ENCODE data around the gene GPRIN3. TPM values are rescaled to one million over a fixed set of nuclear protein-coding genes. Genes with fewer than 3 reads are reported as not detected.

The GPRIN3 gene
- total and polyA plus RNA-seq, 2 donors (not counting 1 experiment from before 2014, with no cell fraction given): 0.22 to 1.5 TPM

DNA sequence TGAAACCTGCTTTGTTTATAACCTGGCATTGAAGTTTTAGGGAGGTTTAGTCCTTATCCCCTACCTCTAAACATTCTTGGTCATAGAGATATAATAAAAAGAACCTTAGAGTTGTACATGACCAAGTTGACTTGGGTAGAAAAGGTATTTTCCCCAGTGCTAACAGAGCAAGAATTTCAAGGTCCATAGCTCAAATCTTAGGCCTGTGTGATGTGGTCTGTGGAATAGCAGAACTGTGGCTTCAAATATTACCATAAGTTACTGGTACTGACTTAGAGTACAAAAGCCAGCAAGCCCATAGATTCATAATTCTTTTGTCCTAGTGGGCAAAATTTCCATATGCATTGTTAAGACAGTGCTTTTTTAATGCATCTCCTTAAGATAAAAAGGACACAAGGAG lies 91.2 kb downstream of the GPRIN3 start:
- no peak overlapping the region for H3K4me3 ChIP-seq (ENCODE audit: control extremely low read depth in 1 of 5, extremely low read depth in 1 of 5, insufficient read depth in 1 of 5, low read depth in 2 of 5, low read length in 4 of 5)
- no peaks in the 10 kb centered on the region for H3K79me2 ChIP-seq (ENCODE audit: control insufficient read depth, insufficient read depth, low read length)
- TF ChIP-seq CTCF (IDR thresholded peaks at IDR 0.05) (no peak), EZH2 (IDR thresholded peaks at IDR 0.05; ENCODE audit: borderline replicate concordance, insufficient read depth, low read depth, low read length, poor library complexity, severe bottlenecking) (no peak)
- Mint-ChIP-seq H3K4me3 (no peak overlapping the region), H3K4me1 (peaks cover 9% of the 10 kb centered on the region), H3K27ac (no peak overlapping the region), H3K27me3 (peaks cover under 1% of the 10 kb centered on the region), H3K9me3 (ENCODE audit: insufficient read depth) (peaks cover 1% of the 10 kb centered on the region)
- no peak overlapping the region for H2AFZ ChIP-seq (ENCODE audit: insufficient read depth, low read depth, low read length, poor library complexity, severe bottlenecking)
- DNase-seq: no peak
- peaks cover 3 to 6% of the 10 kb centered on the region in 2 donors for H3K4me1 ChIP-seq (ENCODE audit: control insufficient read depth in 2 of 2, insufficient read depth in 2 of 2, low read length in 2 of 2)
- intact Hi-C loops (cut with micrococcal nuclease): no loop called here
- H3K27me3 ChIP-seq (replicated peaks in 1 of 4; ENCODE audit: control extremely low read depth in 1 of 4, control insufficient read depth in 3 of 4, insufficient read depth in 4 of 4, low read length in 3 of 4): no peaks in the 10 kb centered on the region
- no peak for ATAC-seq (ENCODE audit: low read depth)
- no peak overlapping the region for H3K27ac ChIP-seq (ENCODE audit: low read length in 2 of 2)
- H3K4me2 ChIP-seq (replicated peaks; ENCODE audit: low read depth, low read length, poor library complexity, severe bottlenecking): no peak overlapping the region
- CTCF ChIA-PET: interaction anchor here (1.9 kb wide), 1 partner anchor 11 kb away, joined by 10 read pairs; no protein-coding TSS in a partner anchor
- H3K9me3 ChIP-seq (ENCODE audit: control extremely low read depth in 1 of 3, control insufficient read depth in 2 of 3, insufficient read depth in 1 of 3, low read length in 2 of 3): peaks cover 0 to 1% (median 0%) of the 10 kb centered on the region in 3 donors
- no peaks in the 10 kb centered on the region for H3K36me3 ChIP-seq (replicated peaks in 1 of 2; ENCODE audit: control extremely low read depth in 1 of 2, control insufficient read depth in 1 of 2, extremely low read depth in 1 of 2, insufficient read depth in 2 of 2, low read length in 1 of 2)
- H4K20me1 ChIP-seq (ENCODE audit: control insufficient read depth, insufficient read depth, low read length, poor library complexity, severe bottlenecking): no peaks in the 10 kb centered on the region
- POLR2A ChIA-PET: no interaction called here
- no peak overlapping the region for H3K9ac ChIP-seq (ENCODE audit: low read length)

DNA sequence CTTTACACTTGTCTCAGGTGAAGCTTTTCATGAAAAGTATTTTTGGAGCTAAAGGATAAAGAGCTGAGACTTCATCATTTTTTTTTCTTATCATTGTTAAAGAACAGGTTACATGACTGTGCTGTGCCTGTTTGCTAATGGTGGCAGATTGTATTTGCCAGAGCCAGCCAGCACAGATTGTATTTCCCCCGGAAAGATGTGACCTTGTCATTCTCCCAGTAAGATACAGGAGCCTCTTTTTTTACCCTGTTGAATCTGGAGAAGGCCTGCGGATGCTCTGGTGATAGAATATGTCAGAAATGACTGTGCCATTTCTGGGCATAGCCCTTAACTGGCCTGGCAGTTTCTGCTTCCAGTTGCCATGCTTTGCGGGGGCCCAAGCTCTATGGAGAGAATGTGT lies 91.9 kb downstream of the GPRIN3 start:
- Histone ChIP-seq H3K27me3 (replicated peaks in 1 of 4; ENCODE audit: control extremely low read depth in 1 of 4, control insufficient read depth in 3 of 4, insufficient read depth in 4 of 4, low read length in 3 of 4) (no peaks in the 10 kb centered on the region), H2AFZ (ENCODE audit: insufficient read depth, low read depth, low read length, poor library complexity, severe bottlenecking) (no peak overlapping the region), H3K4me3 (ENCODE audit: control extremely low read depth in 1 of 5, extremely low read depth in 1 of 5, insufficient read depth in 1 of 5, low read depth in 2 of 5, low read length in 4 of 5) (no peak overlapping the region), H3K9ac (ENCODE audit: low read length) (no peak overlapping the region), H3K79me2 (ENCODE audit: control insufficient read depth, insufficient read depth, low read length) (no peaks in the 10 kb centered on the region), H3K4me2 (replicated peaks; ENCODE audit: low read depth, low read length, poor library complexity, severe bottlenecking) (no peak overlapping the region), H3K36me3 (replicated peaks in 1 of 2; ENCODE audit: control extremely low read depth in 1 of 2, control insufficient read depth in 1 of 2, extremely low read depth in 1 of 2, insufficient read depth in 2 of 2, low read length in 1 of 2) (no peaks in the 10 kb centered on the region), H3K27ac (ENCODE audit: low read length in 2 of 2) (no peak overlapping the region), H3K9me3 (ENCODE audit: control extremely low read depth in 1 of 3, control insufficient read depth in 2 of 3, insufficient read depth in 1 of 3, low read length in 2 of 3) (peaks cover 0 to 1% (median 0%) of the 10 kb centered on the region in 3 donors), H4K20me1 (ENCODE audit: control insufficient read depth, insufficient read depth, low read length, poor library complexity, severe bottlenecking) (no peaks in the 10 kb centered on the region), H3K4me1 (ENCODE audit: control insufficient read depth in 2 of 2, insufficient read depth in 2 of 2, low read length in 2 of 2) (peaks cover 3 to 6% of the 10 kb centered on the region in 2 donors)
- peaks cover 9% of the 10 kb centered on the region for H3K4me1 Mint-ChIP-seq
- peaks cover 2% of the 10 kb centered on the region for H3K27me3 Mint-ChIP-seq
- H3K9me3 Mint-ChIP-seq (ENCODE audit: insufficient read depth): peaks cover 3% of the 10 kb centered on the region
- no peak overlapping the region for H3K27ac Mint-ChIP-seq
- ATAC-seq (ENCODE audit: low read depth) (no peak), DNase-seq (no peak)
- POLR2A ChIA-PET: no interaction called here
- H3K4me3 Mint-ChIP-seq: no peak overlapping the region
- CTCF ChIA-PET: interaction anchor here (0.7 to 1.9 kb wide), 2 partner anchors 11 to 32 kb away, joined by 4 to 10 read pairs; no protein-coding TSS in a partner anchor
- 94% methylated on average over 2 of the region's 3 CpGs for WGBS (ENCODE audit: insufficient coverage)
- intact Hi-C loops (cut with micrococcal nuclease): no loop called here
- TF ChIP-seq CTCF (IDR thresholded peaks at IDR 0.05): no peak
- no peak for TF ChIP-seq EZH2 (IDR thresholded peaks at IDR 0.05; ENCODE audit: borderline replicate concordance, insufficient read depth, low read depth, low read length, poor library complexity, severe bottlenecking)
